Activated T-cell treated with anti-CD3 and anti-CD28 coated beads, Interleukin-2, amount 50 U/mL, for 48 hours (primary cell): ENCODE data around the gene NNT.
"Not testable (repeated sequence)": the region's sequence is repeated elsewhere in the genome, so short reads cannot be mapped to it uniquely, and the experiment has no call there.

Experiments
- DNase-seq, 2 experiments: peaks; one replicate each; pipeline ENCODE4 v3.0.0-alpha.2; 2020

Gene NNT

DNA sequence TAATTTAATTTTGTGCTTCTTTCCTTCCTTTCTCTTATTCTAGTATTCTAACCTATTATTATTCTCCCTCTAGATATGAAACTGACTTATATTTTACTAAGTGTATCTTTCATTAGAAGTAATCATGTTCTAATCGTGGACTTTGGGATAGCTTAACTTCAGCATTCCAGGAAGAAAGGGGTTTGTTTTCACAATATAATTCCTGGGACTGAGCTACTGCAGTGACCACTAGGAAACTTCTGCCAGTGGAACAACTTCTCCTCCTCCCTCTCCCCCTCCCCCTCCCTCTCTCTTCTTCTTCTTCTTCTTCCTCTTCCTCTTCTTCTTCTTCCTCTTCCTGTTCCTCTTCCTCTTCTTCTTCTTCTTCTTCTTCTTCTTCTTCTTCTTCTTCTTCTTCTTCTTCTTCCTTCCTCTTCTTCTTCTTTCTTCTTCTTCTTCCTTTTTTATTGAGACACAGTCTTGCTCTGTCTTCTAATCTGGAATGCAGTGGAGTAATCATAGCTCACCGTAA lies 127.9 kb downstream of the NNT start:
- DNase-seq, result no peak

DNA sequence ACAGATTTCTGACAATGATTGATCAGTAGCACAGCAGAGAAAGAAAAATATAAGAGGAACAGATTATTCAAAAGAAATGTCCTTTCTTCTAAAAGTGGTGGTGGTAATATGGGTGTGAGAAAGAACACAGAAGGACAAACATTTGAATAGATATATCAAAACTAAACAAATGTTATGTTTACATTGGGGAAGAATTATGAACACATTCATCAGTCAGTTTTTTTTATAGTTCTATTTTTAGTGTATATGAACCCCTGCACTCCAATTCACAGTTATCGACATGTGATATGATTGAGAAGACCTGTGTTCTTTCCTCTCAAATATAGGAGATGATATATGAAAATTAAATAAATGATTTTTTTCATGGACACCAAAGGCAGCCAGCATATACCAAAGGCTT lies 128.6 kb downstream of the NNT start:
- DNase-seq, result no peak

- DNase-seq, result not testable (repeated sequence)
These were observed 143.1 kb downstream of the NNT start for GRCh38 chr5:43745923-43746548.

GRCh38 chr5:43750809-43751208 lies 147.8 kb downstream of the NNT start:
- DNase-seq, result no peak

GRCh38 chr5:43753069-43753468 lies 150.1 kb downstream of the NNT start:
- no peak for DNase-seq
